ENCODE measurements around the gene CHADL. TPM values are rescaled to one million over a fixed set of nuclear protein-coding genes. Genes with fewer than 3 reads are reported as not detected.
A peak's percentile ranks its signal among the peaks of the same experiment; 100 is the strongest.

CHADL gene
- total and polyA plus RNA-seq, 2 of the 4 experiments (the other 2 are of a cell fraction): 0.18 to 0.53 TPM

DNA sequence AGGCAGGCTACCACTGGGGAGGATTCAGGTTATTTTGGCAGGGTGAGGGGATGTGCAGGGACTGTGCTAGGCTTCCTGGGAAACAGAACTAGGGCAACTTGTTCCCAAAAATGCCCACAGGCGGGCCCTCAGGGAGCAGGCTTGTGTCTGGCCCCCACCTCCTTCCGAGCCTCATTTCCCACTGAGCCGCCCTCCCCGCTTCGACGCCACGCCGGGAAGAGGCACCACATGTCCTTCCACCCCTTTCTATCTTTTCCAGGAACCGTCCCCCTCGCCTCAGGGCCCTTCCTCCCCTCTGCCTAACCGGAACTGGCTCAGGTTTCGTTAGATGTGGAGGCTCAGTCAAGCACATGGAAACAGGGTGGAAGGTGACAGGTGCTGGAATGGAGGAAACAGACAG lies 9.4 kb upstream of the CHADL start:
- no peak overlapping the region for H2BK15ac ChIP-seq (ENCODE audit: low read depth, low read length)
- no peak overlapping the region for H3K9ac ChIP-seq (ENCODE audit: low read depth, low read length)
- no peak overlapping the region for H3K14ac ChIP-seq (replicated peaks; ENCODE audit: low read depth, low read length)
- H3K23ac ChIP-seq (ENCODE audit: low read depth, low read length): no peak overlapping the region
- DNase-seq (no peak), ATAC-seq (ENCODE audit: low read depth) (no peak)
- no peak overlapping the region for H4K8ac ChIP-seq (ENCODE audit: low read depth in 2 of 2, low read length in 2 of 2)
- peaks cover 13% of the 10 kb centered on the region for H4K20me1 ChIP-seq (ENCODE audit: insufficient read depth, low read length)
- no peak overlapping the region for H2AK9ac ChIP-seq (replicated peaks; ENCODE audit: low read depth, low read length, poor library complexity)
- no peak overlapping the region for H4K91ac ChIP-seq (ENCODE audit: insufficient read depth, low read depth, low read length)
- POLR2A ChIA-PET (ENCODE audit: unreplicated experiment): no interaction called here
- H4K5ac ChIP-seq (ENCODE audit: low read depth, low read length): no peak overlapping the region
- H3K4me1 ChIP-seq (ENCODE audit: control insufficient read depth, insufficient read depth, low read length): no peaks in the 10 kb centered on the region
- TF ChIP-seq USF2 (IDR thresholded peaks at IDR 0.05; ENCODE audit: low read depth, low read length): no peak
- H3K27ac ChIP-seq (ENCODE audit: insufficient read depth, low read length): no peak overlapping the region
- H3K9me1 ChIP-seq (ENCODE audit: insufficient read depth, low read length): no peaks in the 10 kb centered on the region; the same call in 1 of the 2 replicates
- 100% methylated on average over 9 of the region's 12 CpGs; no CpG with 5 or more reads in 1 of the 2 experiments for WGBS, 2 experiments (ENCODE audit: extremely low coverage in 2 of 2, insufficient read length in 1 of 2)
- no peak overlapping the region for H2BK120ac ChIP-seq (ENCODE audit: low read depth, low read length)
- no peak overlapping the region for H3K56ac ChIP-seq (ENCODE audit: extremely low read depth, insufficient read depth, low read length)
- dilution Hi-C loops (cut with HindIII; ENCODE audit: low sequenced_read_pairs, unreplicated experiment) (no loop called here), intact Hi-C loops (cut with micrococcal nuclease) (no loop called here), in situ Hi-C loops (cut with MboI; ENCODE audit: low sequenced_read_pairs) (no loop called here)
- H2BK20ac ChIP-seq (ENCODE audit: low read depth, low read length): no peak overlapping the region
- H3K27me3 ChIP-seq (ENCODE audit: control insufficient read depth, insufficient read depth, low read length): no peaks in the 10 kb centered on the region
- H3K4ac ChIP-seq (ENCODE audit: low read depth, low read length): no peak overlapping the region
- peaks cover 25 to 61% of the 10 kb centered on the region in 2 experiments for H3K79me1 ChIP-seq (ENCODE audit: low read depth in 1 of 2, low read length in 2 of 2)
- H3K4me3 ChIP-seq (ENCODE audit: insufficient read depth, low read depth, low read length): no peak overlapping the region
- peaks cover 84% of the 10 kb centered on the region for H3K36me3 ChIP-seq (ENCODE audit: control insufficient read depth, insufficient read depth, low read length)
- no peak overlapping the region for H2BK5ac ChIP-seq (ENCODE audit: low read depth, low read length, poor library complexity, severe bottlenecking)
- no TSS peak for BruUV-seq (replicated peaks)
- no peak overlapping the region for H3K18ac ChIP-seq (ENCODE audit: low read depth, low read length)
- no peaks in the 10 kb centered on the region for H3K9me3 ChIP-seq (ENCODE audit: control insufficient read depth, insufficient read depth, low read length)
- no peak overlapping the region for H3K4me2 ChIP-seq (ENCODE audit: low read depth, low read length)
- no peak overlapping the region for H2AK5ac ChIP-seq (ENCODE audit: low read depth, low read length)
- CTCF ChIA-PET: no interaction called here
- peak overlapping the region; percentile 3 for H2AFZ ChIP-seq (replicated peaks; ENCODE audit: low read length, poor library complexity)

All from IMR-90 (cell line).